Activated naive CD4-positive, alpha-beta T cell treated with anti-CD3 and anti-CD28 coated beads for 36 hours (primary cell): ENCODE results near the gene TSC22D3. TPM values are rescaled to one million over a fixed set of nuclear protein-coding genes. Genes with fewer than 3 reads are reported as not detected.

Experiments used
- CTCF ChIA-PET: fragments of 350-600 bp; sonication (Branson Sonifier 250); formaldehyde crosslinking; loops from one replicate; lab custom pipeline; 2021; ENCODE audit warnings: antibody characterized with exemption; lab: Charles Lee
- DNase-seq: peaks from one replicate; pipeline ENCODE4 v3.0.0-alpha.2; 2020
- H3K27ac Mint-ChIP-seq: one replicate; pipeline ENCODE4 v1.8.0; 2021; ENCODE audit warnings: mild to moderate bottlenecking, mixed read lengths
- H3K27me3 Mint-ChIP-seq: one replicate; pipeline ENCODE4 v1.8.0; 2021; ENCODE audit warnings: low read depth, mixed read lengths
- H3K36me3 Mint-ChIP-seq: one replicate; pipeline ENCODE4 v1.8.0; 2021; ENCODE audit warnings: low read depth, mixed read lengths
- H3K4me1 Mint-ChIP-seq: one replicate; pipeline ENCODE4 v1.8.0; 2021; ENCODE audit warnings: low read depth, mixed read lengths
- H3K4me3 Mint-ChIP-seq: one replicate; pipeline ENCODE4 v1.8.0; 2021; ENCODE audit warnings: mild to moderate bottlenecking, moderate library complexity, mixed read lengths
- H3K9me3 Mint-ChIP-seq: one replicate; pipeline ENCODE4 v1.8.0; 2021; ENCODE audit warnings: mixed read lengths
- intact Hi-C: fragments of 100-400 bp; cut with micrococcal nuclease; formaldehyde crosslinking; loops from one replicate; pipeline ENCODE4 v1.15.1; 2023
- total RNA-seq, 2 experiments: library from RNA; stranded (reverse); gene quantifications; one replicate each; pipeline ENCODE4 v1.2.3, GENCODE V29; 2021

The TSC22D3 gene
- total RNA-seq, 2 experiments from 2014 or later = 28.0 to 29.2 TPM

DNA sequence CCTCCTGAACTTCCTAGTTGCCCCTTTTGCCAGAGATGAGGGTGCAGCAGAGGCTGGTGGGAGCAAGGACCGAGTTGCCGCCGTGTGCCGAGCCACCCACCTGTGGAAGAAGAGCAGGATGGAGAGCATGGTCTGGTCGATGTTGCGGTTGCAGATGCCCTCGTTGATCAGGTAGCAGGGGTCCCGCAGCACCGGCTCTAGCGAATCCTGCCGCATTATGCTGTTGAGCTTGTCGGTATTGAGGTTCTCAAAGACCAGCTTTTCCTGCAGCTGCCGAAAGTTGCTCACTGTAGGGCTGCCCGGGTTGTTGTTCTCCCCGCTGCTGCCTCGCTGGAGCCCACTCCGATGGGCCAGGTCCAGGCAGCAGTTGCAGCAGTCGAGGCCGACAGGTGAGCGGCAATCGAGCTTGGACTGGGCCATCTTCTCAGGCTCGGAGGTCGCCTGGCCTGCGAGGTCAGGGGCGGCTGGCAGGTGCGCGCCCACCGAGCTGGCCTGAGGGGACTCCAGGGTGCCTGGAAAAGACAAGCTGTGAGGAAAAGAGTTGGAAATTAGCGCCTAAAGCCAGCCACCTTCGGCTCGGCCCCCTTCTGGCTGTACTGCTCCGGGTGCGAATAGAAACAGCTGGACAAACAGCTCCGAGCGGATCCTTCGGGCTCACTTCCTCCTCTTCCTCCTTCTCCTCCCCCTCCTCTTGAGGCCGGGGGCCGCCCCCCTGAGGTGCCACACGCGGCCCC lies 420 bp downstream of the TSC22D3 start:
- no peaks in the 10 kb centered on the region for H3K9me3 Mint-ChIP-seq
- DNase-seq = peak; percentile 7
- H3K36me3 Mint-ChIP-seq = no peaks in the 10 kb centered on the region
- peak overlapping the region; percentile 85 for H3K4me3 Mint-ChIP-seq
- H3K27ac Mint-ChIP-seq = no peak overlapping the region
- CTCF ChIA-PET = interaction anchor here (0.9 to 5.8 kb wide), 11 partner anchors 8 to 117 kb away, joined by 3 to 124 read pairs (median 4); no protein-coding TSS in a partner anchor
- intact Hi-C loops = loop anchor here (5.0 to 10.0 kb wide), 2 partner anchors 450 to 878 kb away; no protein-coding TSS in a partner anchor
- H3K4me1 Mint-ChIP-seq = peaks cover 4% of the 10 kb centered on the region
- H3K27me3 Mint-ChIP-seq = no peaks in the 10 kb centered on the region

DNA sequence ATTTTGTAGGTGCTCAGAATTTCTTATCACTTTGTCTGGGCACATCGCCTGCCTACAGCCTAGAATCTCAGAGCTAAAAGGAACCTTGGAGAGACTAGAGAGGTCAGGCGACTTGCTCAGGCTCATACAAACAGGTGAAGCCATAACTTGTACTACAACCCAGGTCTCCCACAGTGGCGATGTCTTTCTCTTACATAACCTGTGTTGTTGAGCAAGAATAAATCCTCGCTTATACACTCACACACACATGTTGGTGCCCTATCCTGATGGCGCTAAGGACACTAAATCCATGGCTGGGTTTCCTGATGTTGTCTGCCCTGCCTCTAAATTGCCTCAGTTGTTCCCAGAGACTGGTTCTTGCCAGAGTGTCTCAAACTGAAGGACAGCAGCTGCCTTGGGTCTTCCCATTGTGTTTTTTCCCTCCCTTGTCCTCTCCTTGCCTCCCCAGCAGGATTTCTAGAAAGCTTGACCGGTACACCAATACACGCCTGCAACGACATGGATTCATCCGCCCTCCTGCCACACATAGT lies 1.6 kb downstream of the TSC22D3 start:
- DNase-seq = no peak
- H3K9me3 Mint-ChIP-seq = no peaks in the 10 kb centered on the region
- no peak overlapping the region for H3K27ac Mint-ChIP-seq
- no peak overlapping the region for H3K4me3 Mint-ChIP-seq
- H3K27me3 Mint-ChIP-seq = no peaks in the 10 kb centered on the region
- CTCF ChIA-PET = interaction anchor here (1.1 to 5.8 kb wide), 3 partner anchors 14 to 116 kb away, joined by 3 to 124 read pairs (median 46); no protein-coding TSS in a partner anchor
- intact Hi-C loops = loop anchor here (10.0 kb wide), 1 partner anchor 449 kb away; no protein-coding TSS in a partner anchor
- H3K4me1 Mint-ChIP-seq = peaks cover 4% of the 10 kb centered on the region
- H3K36me3 Mint-ChIP-seq = no peaks in the 10 kb centered on the region

DNA sequence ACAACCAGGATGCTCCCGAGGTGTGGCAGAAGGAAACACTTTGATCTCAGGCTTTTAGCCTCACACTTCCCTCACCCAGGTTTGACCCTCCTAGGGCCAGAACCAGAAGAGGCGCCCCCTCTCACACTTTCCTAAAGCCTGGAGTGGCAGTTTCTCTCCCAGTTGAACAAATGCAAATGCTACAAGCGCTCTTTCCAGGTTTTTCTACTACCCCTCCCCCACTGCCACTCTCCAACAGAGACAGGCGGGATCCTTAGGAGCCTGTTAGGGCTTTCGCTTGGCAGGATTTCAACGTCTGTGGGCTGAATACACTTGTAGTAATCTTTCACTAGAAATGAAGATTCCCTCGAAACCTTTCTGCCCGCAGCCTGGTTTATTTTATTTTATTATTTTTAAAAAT lies 2.4 kb downstream of the TSC22D3 start:
- H3K27me3 Mint-ChIP-seq = no peaks in the 10 kb centered on the region
- no peak overlapping the region for H3K27ac Mint-ChIP-seq
- H3K36me3 Mint-ChIP-seq = no peaks in the 10 kb centered on the region
- H3K9me3 Mint-ChIP-seq = no peaks in the 10 kb centered on the region
- no peak overlapping the region for H3K4me3 Mint-ChIP-seq
- intact Hi-C loops = loop anchor here (10.0 kb wide), 1 partner anchor 448 kb away; no protein-coding TSS in a partner anchor
- no peak for DNase-seq
- H3K4me1 Mint-ChIP-seq = peaks cover 4% of the 10 kb centered on the region
- CTCF ChIA-PET = interaction anchor here (0.6 kb wide), 1 partner anchor 100 kb away, joined by 4 read pairs; no protein-coding TSS in a partner anchor

DNA sequence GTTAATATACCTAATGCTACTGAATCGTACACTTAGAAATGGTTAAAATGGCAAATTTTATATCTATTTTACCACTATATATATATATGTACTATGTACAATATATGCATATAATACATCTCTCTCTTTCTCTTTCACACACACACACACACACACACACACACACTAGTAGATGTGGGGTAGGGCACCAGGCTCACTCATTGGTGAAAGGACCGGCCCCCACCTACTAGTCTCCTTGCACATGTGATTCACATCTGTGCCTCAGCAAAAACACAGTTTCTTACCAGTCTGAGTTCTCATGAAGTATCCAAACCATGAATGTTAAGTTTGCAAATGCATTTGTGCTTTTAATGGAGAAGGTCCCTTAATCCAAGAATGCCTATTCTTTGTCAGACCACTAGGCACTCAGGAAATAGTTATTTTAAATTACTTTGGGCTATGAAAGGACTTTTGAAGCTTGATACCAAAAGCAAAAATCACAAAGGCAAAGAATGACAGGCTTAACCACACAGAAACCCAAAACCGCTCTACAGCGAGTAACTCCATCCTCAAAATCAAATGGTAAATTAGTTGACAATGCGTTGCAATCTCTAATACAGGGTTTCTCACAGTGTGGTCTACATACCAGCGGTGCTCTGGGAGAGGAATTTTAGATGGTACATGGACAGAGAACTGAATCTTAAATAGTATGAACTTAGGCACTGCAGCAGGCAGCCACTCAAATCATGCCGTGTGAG lies 5.8 kb downstream of the TSC22D3 start:
- Mint-ChIP-seq H3K36me3 (no peaks in the 10 kb centered on the region), H3K4me3 (no peak overlapping the region), H3K9me3 (no peaks in the 10 kb centered on the region), H3K27me3 (no peaks in the 10 kb centered on the region), H3K27ac (no peak overlapping the region), H3K4me1 (peaks cover 2% of the 10 kb centered on the region)
- CTCF ChIA-PET = no interaction called here
- intact Hi-C loops = loop anchor here (10.0 kb wide), 1 partner anchor 445 kb away; no protein-coding TSS in a partner anchor
- DNase-seq = no peak

DNA sequence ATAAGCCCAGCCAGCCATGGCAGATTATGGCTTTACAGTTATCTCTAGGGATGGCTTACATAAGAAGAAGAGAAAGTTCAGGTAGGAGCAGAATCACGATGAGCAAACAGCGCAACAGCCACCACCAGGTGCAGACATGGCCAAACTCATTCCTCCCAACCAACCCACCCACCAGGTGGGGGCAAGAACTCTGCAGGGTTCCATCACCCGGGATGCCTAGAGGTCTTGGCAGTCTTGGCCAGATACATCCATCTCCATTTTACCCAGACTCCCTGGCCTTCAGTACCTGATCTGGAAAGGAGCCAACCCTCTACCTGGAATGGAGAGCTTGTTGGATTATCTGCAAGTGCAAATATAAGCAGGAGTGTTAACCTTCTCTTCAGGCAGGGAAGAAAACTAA lies 7.5 kb downstream of the TSC22D3 start:
- Mint-ChIP-seq H3K36me3 (no peaks in the 10 kb centered on the region), H3K27ac (no peak overlapping the region), H3K9me3 (no peaks in the 10 kb centered on the region), H3K4me3 (no peak overlapping the region), H3K27me3 (no peaks in the 10 kb centered on the region), H3K4me1 (peaks cover 2% of the 10 kb centered on the region)
- intact Hi-C loops = no loop called here
- CTCF ChIA-PET = no interaction called here
- no peak for DNase-seq

DNA sequence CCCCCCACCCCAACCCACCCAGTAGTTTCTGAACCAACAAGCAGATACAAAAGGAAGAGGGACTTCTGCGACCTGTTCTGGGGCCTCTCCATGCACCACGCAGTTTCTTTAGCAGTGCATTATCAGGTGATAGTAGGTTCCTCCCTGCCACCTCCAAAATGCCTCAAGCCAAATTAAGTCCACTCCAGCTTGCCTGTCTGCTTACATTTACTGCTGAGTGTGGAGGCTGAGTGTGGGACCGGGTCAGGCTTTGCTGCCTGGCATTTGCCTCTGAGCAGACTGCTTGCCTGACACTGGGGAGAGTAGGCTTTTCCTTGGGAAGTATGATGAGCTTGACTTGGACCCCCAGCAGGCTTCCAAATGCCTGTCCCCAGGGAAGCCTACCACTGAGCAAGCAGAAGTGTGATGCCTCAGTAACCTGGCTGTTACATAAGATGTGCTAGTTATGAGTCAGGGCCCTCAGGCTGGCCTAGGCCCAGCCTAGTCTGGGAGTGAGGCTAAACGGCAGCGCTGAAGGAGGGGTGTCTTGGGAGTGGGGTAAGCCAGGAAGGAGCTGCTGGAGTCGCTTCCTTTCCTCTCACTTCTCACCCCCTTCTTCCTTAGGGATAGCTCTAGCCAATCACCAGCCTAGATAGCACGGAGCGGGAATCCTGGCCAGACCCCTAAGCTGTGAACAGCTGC lies 9.0 kb downstream of the TSC22D3 start:
- Mint-ChIP-seq H3K4me1 (peaks cover 2% of the 10 kb centered on the region), H3K36me3 (no peaks in the 10 kb centered on the region), H3K27ac (no peak overlapping the region), H3K9me3 (no peaks in the 10 kb centered on the region), H3K27me3 (no peaks in the 10 kb centered on the region), H3K4me3 (no peak overlapping the region)
- intact Hi-C loops = no loop called here
- DNase-seq = no peak
- CTCF ChIA-PET = interaction anchor here (1.0 kb wide), 1 partner anchor 11 kb away, joined by 4 read pairs; the partner anchor contains the start of gene NCBP2L

- no peaks in the 10 kb centered on the region for H3K9me3 Mint-ChIP-seq
- peaks cover 2% of the 10 kb centered on the region for H3K4me1 Mint-ChIP-seq
- no peak for DNase-seq
- intact Hi-C loops = no loop called here
- H3K4me3 Mint-ChIP-seq = no peak overlapping the region
- no peak overlapping the region for H3K27ac Mint-ChIP-seq
- no peaks in the 10 kb centered on the region for H3K27me3 Mint-ChIP-seq
- CTCF ChIA-PET = no interaction called here
- H3K36me3 Mint-ChIP-seq = no peaks in the 10 kb centered on the region
Observed at GRCh38 chrX:107764845-107765608, 10.6 kb downstream of the TSC22D3 start.

- no peaks in the 10 kb centered on the region for H3K36me3 Mint-ChIP-seq
- no peaks in the 10 kb centered on the region for H3K27me3 Mint-ChIP-seq
- no peak for DNase-seq
- intact Hi-C loops = no loop called here
- no peak overlapping the region for H3K27ac Mint-ChIP-seq
- no peaks in the 10 kb centered on the region for H3K9me3 Mint-ChIP-seq
- CTCF ChIA-PET = interaction anchor here (0.6 kb wide), 1 partner anchor 264 kb away, joined by 3 read pairs; no protein-coding TSS in a partner anchor
- H3K4me1 Mint-ChIP-seq = peaks cover 2% of the 10 kb centered on the region
- H3K4me3 Mint-ChIP-seq = no peak overlapping the region
Observed at GRCh38 chrX:107763647-107764046, 11.9 kb downstream of the TSC22D3 start.

DNA sequence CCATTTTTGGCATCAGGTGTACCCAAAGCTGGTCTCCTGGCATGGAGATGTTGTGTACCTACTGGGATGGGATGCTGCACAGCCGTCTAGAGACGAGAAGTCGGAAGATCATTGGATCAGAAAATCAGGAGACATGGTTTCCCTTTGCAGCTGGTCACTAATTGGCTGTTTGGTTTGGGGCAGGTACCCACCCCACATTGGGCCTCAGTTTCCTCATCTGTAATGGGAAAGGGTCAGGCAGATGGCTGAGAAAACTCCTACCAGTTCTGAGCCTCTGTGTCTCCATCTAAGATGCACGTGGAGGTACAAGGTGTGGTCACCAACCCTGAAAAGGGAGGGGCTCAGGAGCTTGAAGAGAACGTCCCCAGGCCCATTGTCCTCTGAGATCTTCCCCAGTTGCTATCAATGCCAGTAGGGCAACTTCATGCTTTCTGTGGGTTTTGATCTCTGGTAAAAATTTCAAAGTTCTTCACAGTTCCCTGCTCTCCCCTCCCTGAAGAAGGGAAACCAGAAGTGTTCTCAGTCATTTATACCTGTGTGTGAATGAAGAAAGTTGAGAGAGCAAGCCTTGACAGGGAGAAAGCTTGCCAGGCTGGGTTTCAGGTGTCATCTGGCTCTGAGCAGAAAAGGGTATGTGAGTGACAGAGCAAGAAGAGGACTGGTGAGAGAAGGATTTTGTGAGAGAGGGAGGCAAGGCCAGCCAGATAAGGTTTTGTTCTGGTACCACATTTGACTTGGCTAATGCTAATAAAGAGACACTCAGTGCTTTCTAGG lies 15.1 kb downstream of the TSC22D3 start:
- intact Hi-C loops = no loop called here
- no peak overlapping the region for H3K4me3 Mint-ChIP-seq
- no peaks in the 10 kb centered on the region for H3K27me3 Mint-ChIP-seq
- H3K4me1 Mint-ChIP-seq = peaks cover 7% of the 10 kb centered on the region
- CTCF ChIA-PET = interaction anchor here (1.0 kb wide), 1 partner anchor 14 kb away, joined by 3 read pairs; no protein-coding TSS in a partner anchor
- no peak overlapping the region for H3K27ac Mint-ChIP-seq
- DNase-seq = no peak
- no peaks in the 10 kb centered on the region for H3K9me3 Mint-ChIP-seq
- no peaks in the 10 kb centered on the region for H3K36me3 Mint-ChIP-seq

DNA sequence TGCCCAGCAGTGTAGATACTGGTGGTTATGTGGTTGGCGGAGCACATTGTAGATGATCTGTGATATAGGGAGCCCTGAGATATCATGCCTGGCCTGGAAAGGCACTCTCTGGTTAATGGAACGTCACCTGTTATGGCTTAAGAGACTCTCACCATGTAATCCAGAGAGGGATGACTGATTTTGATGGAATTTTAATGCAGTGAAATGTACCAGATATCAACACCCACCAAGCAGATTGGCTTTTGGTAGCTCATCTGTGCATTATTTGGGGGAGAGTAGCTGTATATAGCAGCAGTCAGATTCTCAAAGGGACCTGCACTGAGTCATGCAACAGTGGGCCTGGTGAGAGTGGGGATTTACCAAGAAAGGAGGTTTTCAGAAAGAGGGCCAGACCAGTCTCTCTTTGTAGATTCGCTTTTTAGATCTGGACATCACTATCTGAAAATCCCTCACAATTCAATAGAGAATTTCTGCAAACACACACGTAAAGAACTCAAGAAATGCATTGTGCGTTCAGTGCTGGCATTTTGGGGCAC lies 17.3 kb downstream of the TSC22D3 start:
- H3K27me3 Mint-ChIP-seq = no peaks in the 10 kb centered on the region
- DNase-seq = no peak
- no peaks in the 10 kb centered on the region for H3K36me3 Mint-ChIP-seq
- H3K4me3 Mint-ChIP-seq = no peak overlapping the region
- no peak overlapping the region for H3K27ac Mint-ChIP-seq
- peaks cover 9% of the 10 kb centered on the region for H3K4me1 Mint-ChIP-seq
- no peaks in the 10 kb centered on the region for H3K9me3 Mint-ChIP-seq
- intact Hi-C loops = no loop called here
- CTCF ChIA-PET = interaction anchor here (1.5 kb wide), 1 partner anchor 39 kb away, joined by 3 read pairs; no protein-coding TSS in a partner anchor
